GM21529 (cell line): ENCODE results near the gene ACP7.
"Not testable (repeated sequence)": the region's sequence is repeated elsewhere in the genome, so short reads cannot be mapped to it uniquely, and the experiment has no call there.

Source experiments
- ATAC-seq: cut with Tn5 transposase; IDR thresholded peaks from one replicate; pipeline ENCODE4 v1.9.1; 2021; ENCODE audit not compliant: unreplicated experiment

ACP7 gene

DNA sequence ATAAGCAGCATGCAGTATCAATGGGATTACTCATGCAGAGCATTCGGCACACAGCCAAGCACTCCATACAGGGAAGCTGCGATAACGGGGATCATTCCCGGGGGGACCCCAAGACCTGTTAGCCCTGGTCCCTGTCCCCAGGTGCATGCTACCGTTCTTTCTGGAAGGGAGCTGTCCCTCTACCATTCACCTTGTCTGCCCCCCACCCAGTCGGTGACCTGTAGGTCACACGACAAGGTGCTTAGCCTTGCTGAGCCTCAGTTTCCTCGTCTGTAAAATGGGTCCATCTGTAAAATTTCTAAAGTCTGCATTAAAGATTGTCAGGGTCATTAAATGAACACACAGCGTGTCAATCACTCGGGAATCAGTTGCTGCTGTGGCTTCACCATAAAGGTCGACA lies 6.8 kb upstream of the ACP7 start:
- no peak for ATAC-seq

DNA sequence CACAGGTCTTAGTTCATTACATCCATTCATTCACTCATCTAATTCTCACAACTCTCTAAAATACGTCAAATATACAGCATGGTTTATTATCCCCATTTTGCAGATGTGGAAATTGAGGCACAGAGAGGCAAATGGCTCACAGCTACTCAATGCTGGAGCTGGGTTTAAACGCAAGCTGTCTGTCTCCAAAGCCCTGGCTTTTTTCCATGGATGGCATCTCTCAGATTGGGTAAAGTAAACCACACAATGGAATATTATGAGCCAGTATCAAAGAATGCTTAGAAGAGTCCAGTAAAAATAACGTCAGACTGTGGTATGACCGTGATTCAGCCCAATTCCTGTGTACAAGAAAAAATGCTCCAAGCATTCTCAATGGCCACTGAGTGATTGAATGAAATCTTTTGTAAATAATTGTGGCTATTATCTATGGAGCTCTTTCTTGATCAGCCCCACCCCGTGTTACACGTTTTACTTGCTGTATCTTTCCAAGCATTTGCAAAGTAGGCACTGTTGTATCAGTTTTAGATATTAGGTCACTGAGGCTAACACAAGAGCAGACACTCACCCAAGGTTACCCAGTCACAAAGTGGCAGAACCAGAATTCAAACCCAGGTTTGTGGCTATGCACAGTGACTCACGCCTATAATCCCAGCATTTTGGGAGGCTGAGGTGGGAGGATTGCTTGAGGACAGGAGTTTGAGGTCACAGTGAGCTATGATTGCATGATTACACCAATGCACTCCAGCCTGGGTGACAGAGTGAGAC lies 5.5 kb upstream of the ACP7 start:
- ATAC-seq, result no peak

DNA sequence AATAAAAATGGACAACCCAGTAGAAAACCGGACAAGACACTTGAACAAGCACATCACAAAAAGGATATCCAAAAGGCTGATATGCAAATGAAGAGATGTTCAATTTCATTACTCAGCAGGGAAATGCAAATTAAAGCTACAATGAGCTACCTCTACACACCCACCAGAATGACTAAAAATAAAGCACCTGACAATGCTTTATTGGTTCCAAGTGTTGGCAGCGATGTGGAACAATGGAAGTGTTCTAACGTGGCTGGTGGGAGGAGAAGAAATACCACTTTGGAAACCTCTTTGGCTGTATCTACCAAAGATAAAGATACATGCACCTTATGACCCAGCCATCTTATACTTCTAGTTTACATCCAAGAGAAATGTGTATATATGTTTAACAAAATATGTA lies 3.7 kb upstream of the ACP7 start:
- no peak for ATAC-seq

DNA sequence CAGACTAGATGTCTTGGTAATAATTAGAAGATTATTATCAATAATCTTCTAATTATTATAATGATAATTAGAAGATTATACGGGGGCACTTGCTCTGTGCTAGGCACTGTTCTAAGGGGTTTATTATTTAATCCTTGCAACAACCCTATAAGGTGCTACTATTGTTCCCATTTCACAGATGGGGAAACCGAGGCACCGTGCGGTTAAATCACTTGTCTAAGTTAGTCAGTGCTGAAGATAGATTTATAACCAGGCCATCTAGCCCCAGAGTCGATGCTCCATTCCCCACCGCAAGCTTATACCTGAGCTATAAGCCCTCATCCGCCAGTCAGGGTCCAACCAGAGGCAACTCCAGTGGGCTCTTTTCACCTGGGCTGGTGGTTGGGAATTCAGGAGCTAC lies 2.0 kb upstream of the ACP7 start:
- ATAC-seq, result no peak

DNA sequence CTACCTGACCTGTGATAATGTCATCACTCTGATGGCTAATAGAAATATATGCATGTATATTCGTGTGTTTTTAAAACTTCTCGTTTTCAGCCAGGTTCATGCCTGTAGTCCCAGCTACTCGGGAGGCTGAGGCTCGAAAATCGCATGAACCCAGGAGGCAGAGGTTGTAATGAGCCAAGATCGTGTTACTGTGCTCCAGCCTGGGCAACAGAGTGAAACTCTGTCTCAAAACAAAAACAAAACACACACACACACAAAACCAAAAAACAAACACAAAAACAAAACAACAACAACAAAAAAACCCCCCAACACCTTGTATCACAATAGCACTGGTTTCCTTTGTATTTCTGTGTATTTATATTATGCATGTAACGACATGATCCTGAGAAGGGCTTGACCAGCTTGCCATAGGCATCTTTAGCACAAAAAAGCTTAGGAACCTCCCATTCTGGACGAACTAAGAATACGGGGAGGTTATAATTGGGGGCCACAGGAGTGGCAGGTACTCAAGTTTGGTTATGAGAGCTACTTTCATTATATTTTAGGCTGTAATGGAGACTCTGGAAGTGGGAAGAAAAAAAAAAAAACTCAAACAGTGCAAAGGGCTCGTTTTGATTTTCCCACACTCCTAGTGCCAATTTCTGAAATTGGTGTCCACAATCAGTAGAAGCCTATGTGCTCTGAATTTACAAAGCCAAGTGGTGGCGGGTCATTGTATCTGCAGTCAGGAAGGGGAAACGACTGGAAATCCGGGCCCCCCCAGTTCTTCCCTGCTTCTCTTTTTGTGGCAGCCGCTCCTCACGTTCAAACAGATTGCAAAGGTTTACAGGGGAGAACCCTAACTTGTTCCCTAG lies 1.2 kb upstream of the ACP7 start:
- no peak for ATAC-seq

DNA sequence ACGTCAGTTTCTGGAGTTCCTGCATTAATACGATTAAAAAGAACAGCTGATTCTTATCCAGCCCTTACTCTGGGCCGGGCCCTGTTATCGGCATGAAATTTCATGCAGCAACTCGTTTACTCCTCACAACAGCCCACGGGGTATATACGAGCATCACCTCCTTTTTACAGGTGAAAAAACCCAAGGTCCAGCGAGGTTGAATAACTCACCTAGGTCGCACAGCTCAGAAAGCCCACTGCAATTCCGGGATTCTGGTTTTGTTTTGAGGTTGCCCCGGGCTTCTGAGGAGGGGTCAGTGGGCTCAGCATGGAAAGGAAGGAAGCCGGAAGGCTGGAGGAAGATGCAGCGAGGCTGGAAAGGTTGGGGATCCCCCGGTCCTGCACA lies 577 bp upstream of the ACP7 start:
- ATAC-seq, result no peak

DNA sequence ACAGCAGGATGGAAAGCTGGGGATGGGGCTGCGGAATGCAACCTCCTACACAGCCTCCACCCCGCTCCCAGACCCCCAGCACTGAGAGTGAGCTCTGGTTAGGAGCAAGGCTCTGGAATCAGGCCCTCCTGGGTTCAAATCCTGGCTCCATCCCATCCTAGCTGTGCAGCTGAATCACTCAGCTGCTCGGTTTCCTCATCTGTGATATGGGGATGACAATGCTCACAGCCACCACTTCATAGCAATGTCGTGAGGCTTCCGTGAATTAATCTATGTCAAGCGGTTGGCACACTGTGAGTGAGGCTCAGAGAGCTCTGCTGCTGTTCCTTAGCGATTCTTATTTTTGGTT lies 538 bp downstream of the ACP7 start:
- ATAC-seq, result no peak

DNA sequence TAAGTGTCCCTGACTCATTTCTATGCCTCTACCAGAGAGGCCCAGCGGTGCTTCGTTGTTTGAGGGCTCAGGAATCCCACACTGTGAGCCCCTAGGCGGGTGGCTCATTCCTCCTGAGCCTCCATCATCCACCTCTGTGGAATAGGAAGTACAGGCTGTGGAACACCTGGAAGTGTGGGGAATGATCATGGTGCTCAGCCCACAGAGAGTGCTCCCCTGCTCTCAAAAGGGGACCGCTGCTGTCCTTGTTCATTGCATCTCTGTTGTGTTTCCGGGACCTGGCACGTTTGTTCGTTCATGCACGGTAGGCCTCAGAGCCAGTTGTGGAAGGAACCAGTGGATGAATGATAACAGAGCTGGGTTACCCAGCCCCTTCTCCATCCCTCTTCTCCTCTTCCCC lies 1.2 kb downstream of the ACP7 start:
- ATAC-seq, result no peak

DNA sequence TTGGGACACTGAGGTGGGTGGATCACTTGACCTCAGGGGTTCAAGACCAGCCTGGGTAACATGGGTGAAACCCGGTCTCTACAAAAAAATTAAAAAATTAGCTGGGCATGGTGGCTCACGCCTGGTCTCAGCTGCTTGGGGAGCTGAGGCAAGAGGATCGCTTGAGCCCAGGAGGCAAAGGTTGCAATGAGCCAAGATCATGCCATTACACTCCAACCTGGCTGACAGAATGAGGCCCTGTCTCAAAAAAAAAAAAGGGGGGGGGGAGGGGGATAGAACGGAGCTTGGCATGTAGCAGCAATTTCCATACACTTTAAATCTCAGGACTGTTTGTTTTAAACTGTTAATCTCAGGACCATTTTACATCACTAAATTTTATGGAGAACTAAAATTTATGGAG lies 2.2 kb downstream of the ACP7 start:
- ATAC-seq, result no peak

DNA sequence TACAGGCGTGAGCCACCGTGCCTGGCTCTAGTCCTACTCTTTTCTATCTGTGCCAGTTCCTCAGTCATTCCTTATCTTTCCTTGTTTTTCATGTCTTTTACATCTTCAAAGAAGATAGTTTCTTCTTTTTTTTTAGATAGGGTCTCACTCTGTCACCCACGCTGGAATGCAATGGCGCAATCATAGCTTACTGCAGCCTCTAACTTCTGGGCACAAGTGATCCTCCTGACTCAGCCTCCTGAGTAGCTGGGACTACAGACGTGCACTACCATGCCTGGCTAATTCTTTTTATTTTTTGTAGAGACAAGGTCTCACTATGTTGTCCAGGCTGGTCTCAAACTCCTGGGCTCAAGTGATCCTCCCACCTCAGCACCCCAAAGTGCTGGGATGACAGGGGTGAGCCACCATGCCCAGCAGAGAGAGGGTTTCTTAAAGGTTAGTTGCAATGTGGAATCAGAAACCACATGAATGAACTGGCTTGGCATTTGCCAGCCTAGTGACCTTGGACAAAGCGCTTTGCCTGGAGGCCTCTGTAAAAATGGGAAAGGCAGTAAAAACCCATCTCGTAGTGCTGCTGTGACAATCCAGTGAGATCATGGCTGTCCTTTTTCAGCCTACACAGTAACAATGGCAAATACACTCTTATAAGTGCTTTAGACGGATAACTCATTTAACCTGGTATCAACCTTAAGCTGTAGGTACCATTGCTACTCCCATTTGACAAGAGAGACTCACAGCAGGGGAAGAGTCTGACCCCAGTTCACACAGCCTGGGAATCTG lies 3.9 kb downstream of the ACP7 start:
- no peak for ATAC-seq

DNA sequence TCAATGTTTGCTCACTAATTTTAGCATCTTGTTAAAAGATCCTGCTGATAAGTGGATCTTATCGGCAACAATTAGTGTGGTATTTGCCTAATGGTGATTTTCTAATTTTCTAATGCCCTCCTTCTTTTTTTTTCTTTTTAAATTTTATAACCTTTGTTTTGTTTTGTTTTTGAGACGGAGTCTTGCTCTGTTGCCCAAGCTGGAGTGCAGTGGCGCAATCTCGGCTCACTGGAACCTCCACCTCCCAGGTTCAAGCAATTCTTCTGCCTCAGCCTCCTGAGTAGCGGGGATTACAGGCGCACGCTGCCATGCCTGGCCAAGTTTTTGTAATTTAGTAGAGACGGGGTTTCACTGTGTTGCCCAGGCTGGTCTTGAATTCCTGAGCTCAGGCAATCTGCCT lies 5.8 kb downstream of the ACP7 start:
- ATAC-seq, result not testable (repeated sequence)

DNA sequence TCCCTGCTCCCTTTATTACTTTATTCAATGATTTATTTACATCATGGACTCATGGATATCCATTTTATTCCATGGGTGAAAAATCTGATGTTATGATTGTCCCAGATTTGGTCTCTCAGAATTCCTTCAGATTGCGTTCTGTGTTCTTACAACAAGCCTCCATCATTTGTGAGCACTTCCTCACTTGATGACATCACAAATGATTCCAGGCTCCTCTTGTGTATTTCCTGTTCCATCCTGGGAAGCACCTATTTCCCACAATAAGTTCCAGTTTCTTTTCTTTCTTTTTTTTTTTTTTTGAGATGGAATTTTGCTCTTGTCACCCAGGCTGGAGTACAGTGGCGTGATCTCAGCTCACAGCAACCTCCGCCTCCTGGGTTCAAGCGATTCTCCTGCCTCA lies 6.7 kb downstream of the ACP7 start:
- ATAC-seq, result no peak

DNA sequence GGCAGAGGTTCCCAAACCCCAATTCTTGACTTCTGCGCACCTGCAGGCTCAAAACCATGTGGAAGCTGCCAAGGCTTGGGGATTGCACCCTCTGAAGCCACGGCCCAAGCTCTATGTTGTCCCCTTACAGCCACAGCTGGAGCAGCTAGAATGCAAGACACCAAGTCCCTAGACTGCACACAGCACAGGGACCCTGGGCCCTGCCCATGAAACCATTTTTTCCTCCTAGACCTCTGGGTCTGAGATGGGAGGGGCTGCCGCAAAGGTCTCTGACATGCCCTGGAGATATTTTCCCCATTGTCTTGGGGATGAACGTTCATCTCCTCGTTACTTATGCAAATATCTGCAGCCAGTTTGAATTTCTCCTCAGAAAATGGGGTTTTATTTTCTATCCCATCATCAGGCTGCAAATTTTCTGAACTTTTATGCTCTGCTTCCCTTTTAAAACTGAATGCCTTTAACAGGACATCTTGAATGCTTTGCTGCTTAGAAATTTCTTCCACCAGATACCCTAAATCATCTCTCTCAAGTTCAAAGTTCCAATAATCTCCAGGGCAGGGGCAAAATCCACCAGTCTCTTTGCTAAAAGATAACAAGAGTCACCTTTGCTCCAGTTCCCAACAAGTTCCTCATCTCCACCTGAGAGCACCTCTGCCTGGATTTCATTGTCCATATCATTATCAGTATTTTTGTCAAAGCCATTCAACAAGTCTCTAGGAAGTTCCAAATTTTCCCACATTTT lies 11.8 kb downstream of the ACP7 start:
- not testable (repeated sequence) for ATAC-seq

DNA sequence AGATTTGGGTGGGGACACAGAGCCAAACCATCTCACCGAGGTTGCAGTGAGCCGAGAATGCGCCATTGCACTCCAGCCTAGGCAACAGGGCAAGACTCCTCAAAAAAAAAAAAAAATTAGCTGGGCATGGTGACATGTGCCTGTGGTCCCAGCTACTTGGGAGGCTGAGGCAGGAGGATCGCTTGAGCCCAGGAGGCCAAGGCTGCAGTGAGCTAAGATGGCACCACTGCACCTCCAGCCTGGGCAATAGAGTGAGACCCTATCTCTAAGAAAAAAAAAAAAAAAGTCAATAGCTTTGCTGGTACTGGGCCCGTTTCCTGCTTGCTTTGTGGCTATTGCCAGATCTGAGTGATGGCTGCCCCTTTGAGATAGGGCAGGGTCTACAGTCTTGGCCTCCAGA lies 13.1 kb downstream of the ACP7 start:
- ATAC-seq, result no peak

DNA sequence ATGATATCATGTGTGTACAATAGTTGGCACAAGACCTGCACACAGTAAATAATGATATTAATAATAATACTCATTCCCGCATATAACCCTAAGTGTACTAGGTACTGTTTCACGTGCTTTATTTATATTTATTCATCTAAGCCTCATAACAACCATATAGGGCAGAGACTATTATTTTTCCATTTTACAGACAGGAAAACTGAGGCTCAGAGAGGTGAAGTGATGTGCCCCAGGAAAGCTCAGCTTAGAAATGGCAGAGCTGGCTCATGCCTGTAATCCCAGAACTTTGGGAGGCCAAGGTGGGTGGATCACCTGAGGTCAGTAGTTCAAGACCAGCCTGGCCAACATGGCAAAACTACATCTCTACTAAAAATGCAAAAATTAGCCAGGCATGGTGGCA lies 13.6 kb downstream of the ACP7 start:
- no peak for ATAC-seq

DNA sequence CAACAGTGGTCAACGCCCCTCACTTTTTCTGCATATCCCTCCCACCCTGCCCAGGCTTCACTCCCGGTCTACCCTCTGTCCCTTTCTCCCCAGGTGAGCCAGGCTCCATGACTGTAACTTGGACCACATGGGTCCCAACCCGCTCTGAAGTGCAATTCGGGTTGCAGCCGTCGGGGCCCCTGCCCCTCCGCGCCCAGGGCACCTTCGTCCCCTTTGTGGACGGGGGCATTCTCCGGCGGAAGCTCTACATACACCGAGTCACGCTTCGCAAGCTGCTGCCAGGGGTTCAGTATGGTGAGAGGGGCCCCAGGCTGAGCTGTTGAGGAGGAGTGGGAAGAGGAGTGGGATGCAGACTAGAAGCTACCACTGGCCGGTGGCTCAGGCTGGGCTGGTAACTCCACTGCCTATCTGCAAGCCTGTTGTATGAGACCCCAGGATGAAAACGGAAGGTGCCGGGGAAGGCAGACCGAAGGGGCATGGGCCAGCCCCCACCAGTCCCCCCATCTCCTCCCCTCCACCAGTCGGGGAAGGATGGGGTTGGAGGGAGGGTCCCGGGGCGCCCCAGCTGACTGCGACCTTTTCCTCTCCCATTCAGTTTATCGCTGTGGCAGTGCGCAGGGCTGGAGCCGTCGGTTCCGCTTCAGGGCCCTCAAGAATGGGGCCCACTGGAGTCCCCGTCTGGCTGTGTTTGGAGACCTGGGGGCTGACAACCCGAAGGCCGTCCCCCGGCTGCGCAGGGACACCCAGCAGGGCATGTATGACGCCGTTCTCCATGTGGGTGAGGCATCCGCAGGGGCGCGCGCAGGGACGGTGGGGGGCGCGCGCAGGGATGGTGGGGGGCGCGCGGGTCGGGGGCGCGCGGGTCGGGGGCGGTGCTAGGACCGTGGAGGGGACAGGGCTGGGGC lies 14.4 kb downstream of the ACP7 start:
- ATAC-seq, result no peak

DNA sequence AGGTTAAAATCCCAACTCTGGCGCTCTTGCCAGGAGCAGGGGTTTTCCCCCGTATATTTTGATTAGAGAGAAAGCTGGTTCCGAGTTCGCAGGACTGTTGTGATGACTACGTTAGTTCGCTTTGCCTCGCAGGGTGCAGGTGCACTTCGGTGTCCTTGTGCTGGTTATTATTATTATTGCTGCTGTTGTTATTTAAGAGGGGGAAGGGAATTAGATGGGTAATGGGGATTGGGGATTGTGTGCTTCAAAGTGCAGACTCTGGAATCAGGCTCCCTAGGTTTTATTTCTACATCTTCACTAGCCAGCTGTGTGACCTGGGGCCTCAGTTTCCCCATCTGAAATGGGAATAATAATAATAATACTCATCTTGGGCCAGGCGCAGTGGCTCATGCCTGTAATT lies 15.2 kb downstream of the ACP7 start:
- no peak for ATAC-seq

DNA sequence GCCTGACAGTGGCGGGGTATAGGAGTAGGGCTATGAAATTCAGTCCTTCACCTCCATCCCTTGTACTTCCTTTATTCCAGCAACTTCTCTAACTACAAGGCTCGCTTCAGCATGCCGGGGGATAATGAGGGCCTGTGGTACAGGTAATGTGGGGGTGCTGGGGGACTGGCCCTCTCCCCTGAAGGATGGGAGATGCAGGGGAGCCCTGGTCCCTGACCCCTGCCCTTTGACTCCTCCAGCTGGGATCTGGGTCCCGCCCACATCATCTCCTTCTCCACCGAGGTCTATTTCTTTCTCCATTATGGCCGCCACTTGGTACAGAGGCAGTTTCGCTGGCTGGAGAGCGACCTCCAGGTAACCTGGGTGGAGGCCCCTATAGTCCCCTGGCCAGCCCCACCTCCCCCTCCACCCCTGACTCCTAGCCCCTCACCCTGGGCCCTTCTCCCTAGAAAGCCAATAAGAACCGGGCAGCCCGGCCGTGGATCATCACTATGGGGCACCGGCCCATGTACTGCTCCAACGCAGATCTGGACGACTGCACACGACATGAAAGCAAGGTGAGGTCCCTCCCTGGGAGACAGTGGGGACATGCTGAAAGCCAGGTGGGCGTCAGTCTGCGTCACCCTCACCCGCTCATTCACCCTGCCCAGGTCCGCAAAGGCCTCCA lies 16.5 kb downstream of the ACP7 start:
- no peak for ATAC-seq

DNA sequence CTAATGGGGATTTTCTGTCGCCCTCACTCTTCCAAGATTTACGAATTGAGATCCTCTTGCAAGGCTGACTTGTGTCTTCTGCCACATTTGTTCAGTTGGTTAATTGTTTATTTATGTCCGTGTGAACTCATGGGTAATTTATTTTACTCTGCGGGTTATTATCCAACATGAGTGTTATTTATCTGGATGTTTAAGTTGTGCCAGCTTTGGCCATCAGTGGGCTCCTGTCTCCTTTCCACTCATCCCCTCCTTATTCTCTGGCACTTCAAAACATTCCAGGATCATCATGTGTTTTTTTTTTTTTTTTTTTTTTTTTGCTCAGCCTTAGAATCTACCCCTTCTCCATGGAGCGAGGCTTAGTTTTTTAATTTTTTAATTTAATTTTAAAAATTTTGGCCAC lies 19.0 kb downstream of the ACP7 start:
- ATAC-seq, result no peak

DNA sequence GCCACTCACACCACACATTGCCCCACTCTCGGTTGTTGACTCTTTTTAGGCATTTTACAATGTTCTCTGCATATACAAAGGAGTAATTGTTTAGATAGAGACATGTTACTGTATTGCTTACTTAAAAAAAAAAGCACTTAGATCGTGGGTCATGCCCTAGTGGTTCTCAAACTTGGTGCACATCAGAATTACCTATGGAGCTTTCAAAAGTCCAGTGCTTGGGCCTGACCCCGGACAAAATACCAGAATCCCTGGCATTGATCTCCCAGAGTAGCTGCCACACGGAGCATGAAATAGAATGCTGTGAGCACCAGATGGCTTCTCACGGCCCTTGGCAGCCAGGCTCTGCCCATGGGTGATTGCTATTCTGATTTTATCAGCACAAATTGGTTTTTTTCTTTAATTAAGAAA lies 20.0 kb downstream of the ACP7 start:
- ATAC-seq, result no peak
